NCI-H146 (cell line): Measurements from ENCODE around the gene TFR2.

Experiments
- DNase-seq: peaks from one replicate; lab custom pipeline; 2025; lab: John Stamatoyannopoulos, UW

Gene TFR2

DNA sequence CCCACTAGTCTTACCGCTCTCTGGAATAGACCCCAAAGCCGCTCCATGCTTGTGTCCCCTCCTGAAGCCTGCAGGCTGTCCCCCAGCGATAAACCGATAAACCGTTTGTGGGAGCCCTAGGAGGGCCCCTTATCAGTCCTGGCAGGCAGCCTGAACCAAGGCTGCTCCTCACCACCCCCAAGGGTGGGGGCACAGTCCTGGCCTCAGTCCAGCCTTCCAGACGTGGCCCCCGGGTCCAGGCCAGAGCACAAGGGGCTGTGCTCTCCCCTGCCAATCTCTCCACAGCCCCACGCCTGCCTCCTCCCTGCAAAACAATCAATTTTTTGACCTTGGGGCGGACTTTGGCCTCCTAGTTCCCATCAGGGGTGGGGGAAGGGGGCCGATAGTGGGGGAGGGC is at the start of gene TFR2:
TSS of gene TFR2 (minus strand) at position 90 of the 397 bp plus-strand sequence. CDS start at position 47, 43 bp downstream.
- DNase-seq: no peak

GRCh38 chr7:100689230-100690135 is 48.1 kb upstream of the TFR2 start:
- no peak for DNase-seq

- DNase-seq: no peak
These were observed 47.0 kb upstream of the TFR2 start for GRCh38 chr7:100688326-100688860.

- DNase-seq: no peak
These were observed 46.5 kb upstream of the TFR2 start for GRCh38 chr7:100687751-100688300.

DNA sequence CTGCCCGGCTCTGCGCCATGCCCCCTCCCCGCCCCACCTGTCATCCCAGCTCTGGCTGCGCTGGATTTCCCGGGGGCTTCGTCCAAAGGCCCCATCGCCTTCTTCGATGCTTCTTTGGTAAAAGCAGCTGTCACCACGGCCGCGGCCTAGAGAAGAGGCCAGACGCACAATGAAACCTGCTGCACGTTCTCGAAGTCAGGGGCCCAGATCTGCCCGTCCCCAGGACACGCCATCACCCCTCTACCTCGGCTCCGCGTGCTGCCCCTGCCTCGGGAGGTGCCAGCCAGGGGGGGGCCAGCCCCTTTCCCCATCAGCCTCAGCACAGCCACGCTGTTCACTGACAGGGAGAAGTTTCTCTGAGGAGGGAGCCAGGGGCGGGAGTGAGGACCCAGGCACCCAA is 45.9 kb upstream of the TFR2 start:
- DNase-seq: no peak

DNA sequence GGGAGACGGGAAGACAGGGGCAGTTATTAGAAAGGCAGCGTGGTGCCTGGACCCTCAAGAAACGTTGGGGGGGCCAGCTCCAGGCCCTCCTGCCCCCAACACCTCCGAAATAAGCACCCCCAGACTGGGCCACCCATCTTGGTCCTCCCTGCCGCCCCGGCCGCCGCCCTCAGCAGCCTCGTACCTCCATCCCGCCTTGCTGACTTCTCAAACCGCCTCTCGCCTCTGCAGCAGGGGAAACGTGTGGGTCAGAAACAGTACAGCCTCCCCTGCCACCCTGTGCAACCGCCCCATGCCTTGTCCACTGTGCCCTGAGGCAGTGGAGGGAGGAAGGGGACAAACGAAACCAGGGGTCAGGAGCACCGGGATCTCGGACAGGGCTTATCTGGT is 45.5 kb upstream of the TFR2 start:
- no peak for DNase-seq

DNA sequence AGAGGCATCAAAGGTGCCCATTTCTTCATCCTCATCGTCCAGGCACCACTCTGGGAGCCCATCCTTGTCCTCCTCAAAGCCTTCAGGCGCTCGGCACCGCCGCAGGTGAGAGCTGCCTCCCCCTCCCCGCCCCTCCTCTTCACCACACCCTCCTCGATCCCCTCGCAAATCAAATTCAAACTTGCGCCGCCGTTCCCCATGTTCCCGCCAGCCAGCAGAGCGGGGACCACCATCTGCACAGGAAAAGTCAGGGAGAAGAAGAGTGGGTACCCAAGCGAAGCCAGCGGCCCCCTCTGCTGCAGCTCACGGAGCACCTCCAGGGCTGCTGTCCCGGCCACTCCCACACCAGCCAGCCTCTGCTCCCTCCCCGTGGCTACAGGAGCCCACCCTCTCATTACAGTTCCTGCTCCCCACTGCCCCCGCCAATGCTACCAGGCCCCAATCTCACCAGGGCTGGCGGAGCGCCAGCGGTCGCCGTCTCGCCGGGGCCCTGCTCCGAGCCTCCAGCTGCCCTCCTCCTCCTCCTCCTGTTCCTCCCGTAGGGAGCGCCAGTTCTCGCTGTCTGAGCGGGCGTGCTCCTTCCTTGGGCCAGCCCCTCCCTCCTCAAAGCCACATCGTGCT is 45.0 kb upstream of the TFR2 start:
- no peak for DNase-seq

- no peak for DNase-seq
These were observed 44.3 kb upstream of the TFR2 start for GRCh38 chr7:100685631-100686145.

DNA sequence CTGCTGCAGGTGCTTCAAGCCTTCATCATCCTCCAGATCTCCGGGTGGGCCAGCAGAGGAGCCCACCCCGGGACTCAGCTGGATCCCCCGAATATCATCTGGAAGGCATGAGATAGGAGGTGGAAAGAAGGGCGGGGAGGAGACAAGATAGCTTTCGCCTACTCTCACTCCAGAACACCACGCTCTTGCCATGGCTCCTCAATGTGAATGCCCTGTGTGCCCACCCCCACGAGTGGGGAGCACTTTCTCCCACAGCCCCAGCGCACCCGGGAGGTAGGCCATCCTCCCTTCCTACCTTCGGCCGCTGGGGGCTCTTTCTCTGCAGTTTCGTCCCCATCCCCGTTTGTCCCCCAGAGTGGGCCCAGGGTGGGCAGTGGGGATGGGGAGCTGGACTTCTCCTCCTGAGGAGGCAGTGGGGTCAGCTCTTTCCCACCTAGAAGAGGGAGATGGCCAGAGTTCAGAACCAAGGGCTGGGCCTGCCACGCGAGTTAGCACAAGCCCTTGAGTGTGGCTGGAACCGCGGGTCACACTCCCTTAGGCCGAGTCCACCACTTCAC is 43.8 kb upstream of the TFR2 start:
- no peak for DNase-seq

DNA sequence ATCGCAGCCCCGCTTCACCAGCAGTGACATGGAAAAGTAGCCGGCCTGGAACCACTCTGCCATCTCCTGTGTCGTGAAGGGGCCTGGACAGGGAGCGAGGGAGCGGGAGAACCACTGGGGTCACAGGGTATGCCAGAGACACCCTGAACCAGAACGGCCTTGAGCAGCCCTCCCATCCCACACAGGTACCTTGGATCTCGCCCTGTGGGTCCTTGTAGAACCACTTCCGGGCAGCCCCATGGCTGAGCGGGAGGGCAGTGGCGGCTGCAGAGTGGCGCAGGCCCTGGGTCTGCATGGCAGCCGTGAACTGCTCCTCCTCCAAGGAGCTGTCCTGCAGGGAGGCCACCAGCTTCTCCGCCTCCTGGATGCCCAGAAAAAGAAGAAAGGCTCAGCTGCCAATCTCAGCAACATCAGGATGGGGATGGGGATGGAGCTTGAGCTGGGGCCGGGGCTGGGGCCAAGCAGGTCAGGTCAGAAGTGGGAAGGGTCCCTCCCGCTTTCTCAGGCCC is 43.2 kb upstream of the TFR2 start:
- no peak for DNase-seq

GRCh38 chr7:100683659-100684533 is 42.5 kb upstream of the TFR2 start:
- DNase-seq: no peak

DNA sequence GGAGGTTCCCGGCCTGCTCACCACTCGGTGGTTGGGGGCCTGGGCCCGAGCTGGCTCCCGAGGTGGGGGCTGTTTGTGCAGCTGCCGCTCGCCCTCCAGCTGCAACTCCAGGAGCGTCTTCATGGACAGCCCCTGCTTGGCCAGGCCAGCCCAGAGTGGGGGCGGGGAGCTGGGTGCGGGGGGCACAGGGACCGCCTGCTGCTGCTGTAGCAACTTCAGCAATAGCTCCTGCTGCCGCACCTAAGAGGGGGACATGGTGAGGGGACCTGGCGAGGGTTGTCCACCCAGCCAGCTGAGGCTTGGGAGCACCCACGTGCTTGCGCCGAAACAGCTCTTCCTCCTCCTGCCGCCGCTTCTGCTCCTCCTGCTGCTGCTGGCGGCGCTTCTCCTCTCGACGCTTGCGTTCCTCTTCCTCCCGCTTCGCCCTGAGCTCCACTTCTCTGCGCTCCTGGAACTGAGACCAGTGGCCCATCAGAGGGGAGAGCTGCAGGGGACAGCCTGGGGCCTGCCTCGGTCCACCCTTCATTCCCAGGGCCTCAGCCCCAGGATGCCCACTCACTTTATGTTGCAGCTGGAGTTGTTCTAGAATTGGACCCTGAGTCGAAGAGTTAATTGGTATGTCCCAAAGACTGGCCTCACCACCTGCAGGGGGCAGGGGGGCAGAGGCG is 41.8 kb upstream of the TFR2 start:
- no peak for DNase-seq

GRCh38 chr7:100682228-100682741 is 40.9 kb upstream of the TFR2 start:
- no peak for DNase-seq

- no peak for DNase-seq
These were observed 40.3 kb upstream of the TFR2 start for GRCh38 chr7:100681491-100682227.

GRCh38 chr7:100680576-100681271 is 39.4 kb upstream of the TFR2 start:
- DNase-seq: no peak

- DNase-seq: no peak
These were observed 38.7 kb upstream of the TFR2 start for GRCh38 chr7:100679927-100680575.

DNA sequence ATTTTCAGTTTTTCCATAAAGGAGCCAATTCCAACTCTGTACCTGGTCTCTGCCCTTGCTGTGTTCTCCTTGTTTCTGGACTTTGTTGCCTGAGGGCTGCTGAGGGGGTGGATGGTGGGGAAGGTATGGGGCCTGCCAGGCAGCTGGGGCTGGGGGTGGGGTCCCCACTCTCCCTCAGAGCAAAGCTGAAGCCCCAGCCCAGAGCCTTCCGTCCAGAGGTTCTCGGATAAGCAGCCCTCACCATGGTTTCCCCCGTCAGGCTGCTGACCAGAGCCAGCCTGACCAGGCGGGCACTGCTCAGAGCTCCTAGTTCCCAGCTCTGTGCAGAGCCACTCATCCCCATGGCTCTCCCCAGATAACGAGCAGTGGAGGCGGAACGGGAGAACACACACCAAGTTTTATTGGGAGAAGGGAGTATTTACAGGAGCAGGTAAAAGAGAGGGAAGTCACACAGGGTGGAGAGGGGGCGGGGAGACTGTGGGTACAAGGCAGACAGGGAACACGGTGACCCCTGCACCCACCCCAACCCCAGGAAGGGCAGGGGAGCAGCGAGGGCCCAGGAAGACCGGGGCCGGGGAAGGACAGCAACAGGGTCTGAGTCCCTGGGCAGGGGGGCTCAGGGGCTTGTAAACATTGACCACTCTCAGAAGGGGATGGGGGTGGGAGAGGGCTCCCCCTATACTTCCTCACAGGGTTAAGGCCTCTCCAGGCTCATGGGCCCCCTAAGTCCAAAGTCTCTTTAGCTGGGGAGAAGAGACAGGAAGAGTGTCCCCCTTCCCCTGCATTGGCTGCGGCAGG is 38.0 kb upstream of the TFR2 start:
- DNase-seq: no peak
